Stimulated activated CD8-positive, alpha-beta memory T cell treated with anti-CD3 and anti-CD28 coated beads, Interleukin-15, amount 100 ng/mL, for 1 hour (primary cell): ENCODE results near the gene FCN2.

ENCODE experiments used
- DNase-seq: peaks from one replicate; pipeline ENCODE4 v3.0.0-alpha.2; 2020; ENCODE audit warnings: low read depth

FCN2 gene

DNA sequence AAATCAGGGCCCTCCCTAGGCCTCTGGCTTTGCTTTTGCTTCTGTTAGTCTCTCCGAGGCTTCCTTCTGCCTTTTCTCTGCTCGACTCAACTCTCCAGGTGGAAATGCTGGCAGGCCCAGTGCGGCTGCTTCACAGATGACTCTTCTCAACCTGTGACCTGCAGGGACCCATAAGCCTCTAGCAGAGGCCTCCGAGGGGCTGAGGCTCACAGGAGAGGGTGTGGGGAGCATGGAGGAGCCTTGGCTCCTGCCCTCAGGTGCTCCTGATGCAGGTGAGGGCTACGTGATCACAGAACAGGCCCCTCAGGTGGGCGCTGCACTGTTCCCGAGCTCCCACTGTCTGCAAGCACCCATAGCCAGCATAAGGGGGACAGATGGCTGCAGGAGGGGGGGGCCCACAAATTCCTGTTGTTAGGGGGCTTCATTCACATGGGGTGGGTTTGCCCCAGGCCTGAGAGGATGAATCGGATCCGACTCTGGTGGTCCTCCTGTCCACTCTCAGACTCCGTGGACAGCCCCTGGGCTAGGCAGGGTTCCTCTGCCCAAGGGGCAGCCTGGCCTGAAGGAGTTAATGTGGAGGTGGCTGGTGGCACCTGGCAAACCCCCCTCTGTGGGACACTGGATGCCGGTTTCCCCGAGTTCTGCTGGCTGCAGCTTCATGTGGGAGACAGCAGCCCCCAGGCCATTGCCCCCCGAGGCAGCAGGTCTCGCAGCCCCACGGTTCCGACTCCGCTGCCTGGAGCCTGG is 10.9 kb upstream of the FCN2 start:
- no peak for DNase-seq

DNA sequence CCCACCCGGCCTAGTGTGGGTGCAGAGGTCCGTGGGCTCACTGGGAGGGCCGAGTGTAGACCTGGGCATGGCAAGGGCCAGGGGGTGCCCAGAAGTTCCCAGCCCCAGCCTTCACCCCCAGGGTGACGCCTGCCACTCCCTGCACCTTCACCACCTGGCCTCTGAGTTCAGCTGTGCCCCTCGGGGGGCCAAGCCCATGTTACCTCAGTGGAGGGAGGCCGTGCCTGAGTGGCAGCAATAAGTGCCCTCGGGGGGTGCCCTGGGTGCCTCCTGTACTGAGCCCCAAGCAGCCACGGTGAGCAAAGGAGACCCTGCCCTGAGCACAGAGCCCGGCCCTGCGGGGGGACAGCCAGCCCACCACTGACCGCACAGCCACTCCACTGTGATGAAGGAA is 10.3 kb upstream of the FCN2 start:
- DNase-seq = no peak

DNA sequence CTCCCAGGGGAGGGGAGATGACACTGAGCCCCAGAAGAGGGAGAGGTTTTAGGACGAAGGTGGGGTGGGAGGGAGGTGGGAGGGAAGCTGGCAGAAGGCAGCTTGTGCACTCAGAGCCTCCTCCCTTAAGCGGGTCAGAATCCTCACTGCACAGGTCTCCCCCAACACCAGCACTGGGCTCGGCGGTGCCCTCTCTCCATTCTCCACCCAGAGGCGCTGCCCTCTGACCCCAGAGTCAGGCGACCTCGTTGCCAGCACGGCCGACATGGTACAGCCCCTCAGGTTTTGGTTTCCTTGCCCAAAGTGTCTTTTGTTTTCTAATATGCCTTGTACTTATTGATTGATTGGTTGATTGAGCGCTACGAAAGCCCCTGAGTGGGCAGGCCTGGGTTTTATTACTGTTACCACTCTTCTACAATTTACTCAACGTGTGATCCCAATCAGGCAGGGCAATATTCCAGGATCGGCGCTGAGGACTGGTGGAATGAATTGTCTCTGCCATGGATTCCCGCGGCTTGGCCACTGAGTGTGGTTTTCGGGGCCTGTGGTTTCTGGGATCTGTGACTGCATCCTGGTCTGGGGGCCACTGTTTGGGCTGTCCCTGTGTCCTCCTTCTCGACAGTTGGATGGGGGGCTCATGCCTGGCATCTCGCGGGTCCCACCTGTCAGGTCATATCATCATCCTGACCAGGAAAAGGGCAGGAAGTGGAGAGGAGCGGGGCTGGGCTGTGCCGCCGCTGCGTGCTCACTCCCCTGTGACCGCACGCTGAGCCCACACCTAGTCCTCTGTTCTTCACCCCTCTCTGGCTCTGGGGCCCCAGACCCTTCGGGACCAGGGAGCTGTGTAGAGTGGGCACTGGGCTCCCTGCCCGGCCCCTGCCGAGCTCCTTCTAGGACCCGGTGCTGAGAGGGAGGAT is 9.6 kb upstream of the FCN2 start:
- DNase-seq = no peak

DNA sequence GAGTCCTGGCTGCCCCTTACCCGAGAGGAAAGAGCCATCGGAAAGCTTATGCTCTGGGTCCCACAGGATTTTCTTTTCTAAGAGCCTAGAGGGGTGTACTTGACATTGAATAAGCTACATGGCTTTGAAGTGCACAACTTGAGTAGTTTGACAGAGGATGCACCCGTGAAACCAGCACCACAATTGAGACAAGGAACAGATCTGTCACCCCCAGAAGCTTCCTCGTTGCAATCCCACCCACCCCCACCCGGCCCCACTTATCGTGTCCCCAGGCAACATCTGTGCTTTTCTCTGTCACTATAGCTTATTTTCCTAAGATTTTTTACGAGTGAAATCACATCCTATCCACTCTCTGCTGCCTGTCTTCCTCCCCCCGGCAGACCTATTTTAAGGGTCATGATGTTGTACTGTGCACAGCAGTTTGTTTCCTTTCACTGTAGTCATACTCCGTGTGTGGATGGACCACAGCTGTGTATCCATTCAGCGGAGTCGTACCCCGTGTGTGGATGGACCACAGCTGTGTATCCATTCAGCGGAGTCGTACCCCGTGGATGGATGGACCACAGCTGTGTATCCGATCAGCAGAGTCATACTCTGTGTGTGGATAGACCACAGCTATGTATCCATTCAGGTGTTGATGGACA is 8.8 kb upstream of the FCN2 start:
- DNase-seq = no peak

DNA sequence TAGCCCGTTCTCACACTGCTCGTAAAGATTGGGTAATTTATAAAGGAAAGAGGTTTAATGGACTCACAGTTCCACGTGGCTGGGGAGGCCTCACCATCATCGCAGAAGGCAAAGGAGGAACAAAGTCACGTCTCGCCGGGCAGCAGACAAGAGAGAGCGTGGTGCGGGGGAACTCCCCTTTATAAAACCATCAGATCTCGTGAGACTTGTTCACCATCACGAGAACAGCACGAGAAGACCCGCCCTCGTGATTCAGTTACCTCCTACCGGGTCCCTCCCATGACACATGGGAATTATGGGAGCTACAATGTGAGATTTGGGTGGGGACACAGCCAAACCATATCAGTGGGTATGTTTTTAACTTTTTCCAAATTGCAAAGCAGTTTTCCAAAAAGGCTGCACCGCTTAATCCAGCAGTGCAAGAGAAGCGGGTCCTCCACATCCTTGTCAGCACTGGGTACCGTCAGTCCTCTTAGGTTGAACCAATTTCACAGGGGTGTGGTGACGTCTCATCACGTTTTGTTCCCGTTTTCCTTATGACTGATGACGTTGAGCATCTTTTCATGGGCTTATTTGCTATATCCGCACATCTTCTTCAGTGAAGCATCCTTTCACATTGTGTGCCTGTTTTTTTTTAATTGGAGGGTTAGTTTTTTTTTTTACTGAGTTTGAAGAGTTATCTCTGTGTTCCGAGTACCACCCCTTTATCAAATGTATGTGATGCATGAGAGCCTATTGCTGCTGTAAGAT is 8.0 kb upstream of the FCN2 start:
- DNase-seq = no peak

DNA sequence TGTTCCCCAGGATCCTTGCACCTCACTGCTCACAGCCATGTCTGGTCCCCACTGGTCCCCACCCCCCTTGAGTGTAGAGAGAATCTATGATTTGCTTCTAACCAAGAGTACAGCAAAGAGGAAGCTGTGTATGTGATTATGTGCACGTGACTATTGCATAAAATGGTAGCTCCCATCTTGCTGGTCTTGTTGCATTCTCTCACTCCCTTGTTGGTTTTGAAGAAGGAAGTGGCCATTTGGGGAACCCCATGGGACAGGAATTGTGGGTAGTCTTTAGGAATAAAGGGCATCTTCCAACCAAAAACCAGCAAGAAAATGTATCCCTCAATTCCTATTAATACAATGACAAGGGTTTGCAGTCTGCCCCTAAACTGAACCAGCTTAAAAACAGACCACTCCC is 5.2 kb upstream of the FCN2 start:
- no peak for DNase-seq

DNA sequence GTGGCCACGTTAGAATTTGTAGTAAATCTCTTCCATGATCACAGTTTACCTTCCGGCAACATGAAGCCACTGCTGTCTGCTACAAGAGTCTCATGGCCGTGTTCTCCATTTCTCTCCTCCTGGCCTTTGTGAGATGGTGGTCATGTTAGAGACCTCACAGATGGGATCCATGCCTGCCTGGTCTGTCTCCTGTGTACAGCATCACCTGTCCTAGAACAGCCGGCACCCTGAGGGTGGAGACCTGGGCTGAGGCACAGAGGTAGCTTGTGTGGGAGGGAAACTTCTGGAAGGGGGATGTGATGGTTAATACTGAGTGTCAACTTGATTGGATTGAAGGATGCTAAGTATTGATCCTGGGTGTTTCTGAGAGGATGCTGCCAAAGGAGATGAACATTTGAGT is 3.1 kb upstream of the FCN2 start:
- DNase-seq = no peak

DNA sequence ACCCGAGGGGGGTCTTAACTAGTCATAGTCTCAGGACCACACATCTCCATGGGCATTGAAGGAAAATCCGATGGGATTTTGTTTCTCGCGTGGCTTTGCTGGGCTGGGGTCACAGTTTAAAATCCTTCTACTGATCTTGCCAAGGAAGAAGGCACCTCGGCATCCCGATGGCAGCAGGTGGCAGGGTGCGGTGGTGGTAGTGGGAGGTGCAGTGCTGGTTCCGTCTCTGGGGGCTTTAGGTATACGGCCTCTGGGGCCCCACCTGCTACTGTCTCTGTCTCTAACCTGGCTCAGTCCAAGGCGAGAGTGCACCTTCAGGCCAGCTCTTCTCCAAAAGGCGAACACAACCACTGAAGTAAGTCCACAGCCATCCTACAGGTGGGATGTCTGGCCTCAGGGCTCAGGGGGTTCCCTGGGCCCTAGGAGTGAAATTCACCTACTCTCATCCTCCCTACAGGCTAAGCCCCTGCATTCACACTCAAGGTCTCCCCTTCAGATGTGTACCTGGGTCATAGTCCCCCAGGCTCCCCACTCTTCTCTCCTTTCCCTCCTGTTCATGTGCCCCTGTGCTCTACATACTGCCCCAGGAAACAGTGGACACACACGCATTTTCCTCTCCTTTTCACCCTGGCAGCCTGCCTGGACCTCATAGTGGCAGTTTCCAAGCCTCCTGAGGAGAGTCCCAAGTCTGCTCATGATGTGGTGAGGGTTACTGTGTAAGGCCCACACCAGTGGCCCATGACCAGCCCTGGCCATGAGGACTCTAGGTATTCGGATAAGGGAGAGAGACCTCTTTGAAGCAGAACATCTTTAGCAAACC is 736 bp upstream of the FCN2 start:
- DNase-seq = no peak

DNA sequence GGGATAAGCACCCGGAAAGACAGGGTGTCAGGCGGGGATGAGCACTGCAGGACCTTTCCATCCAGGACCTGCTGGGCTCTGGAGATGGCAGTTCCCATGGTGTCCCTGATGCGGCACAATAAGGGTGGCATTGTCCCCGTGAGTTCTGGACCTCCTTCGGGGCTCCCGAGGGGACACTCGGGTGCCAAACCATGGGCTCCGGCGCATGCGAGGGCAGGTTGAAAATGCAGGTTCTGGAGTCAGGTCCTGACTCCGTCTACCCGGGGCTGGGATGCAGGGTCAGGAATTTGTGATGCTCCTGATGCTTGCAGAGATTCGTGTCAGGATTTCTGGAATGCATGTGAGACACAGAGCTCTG is 682 bp downstream of the FCN2 start:
- no peak for DNase-seq

DNA sequence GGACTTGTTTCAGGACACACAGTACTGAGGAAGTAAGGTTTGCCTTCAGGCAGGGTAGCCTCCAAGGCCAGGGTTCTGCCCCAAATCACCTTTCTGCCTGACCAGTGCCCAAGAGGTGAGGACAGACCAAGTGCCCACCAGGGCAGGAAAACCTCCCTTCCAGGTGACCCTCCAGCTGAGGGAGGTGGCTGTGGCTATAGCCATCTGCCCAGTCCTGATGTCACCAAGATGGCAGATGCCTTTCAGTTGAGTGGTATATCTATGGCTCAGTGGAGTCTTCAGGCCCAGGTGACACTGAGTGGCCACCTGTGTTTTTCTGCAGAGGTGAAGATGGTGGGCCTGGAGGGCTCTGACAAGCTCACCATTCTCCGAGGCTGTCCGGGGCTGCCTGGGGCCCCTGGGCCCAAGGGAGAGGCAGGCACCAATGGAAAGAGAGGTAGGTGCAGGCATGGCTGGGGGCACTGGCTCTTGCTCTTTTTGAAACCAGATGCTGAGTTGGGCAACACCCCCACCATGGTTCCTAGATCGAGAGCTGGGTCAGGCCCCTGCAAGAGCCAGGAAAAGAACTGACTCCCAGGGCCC is 1.7 kb downstream of the FCN2 start:
- DNase-seq = no peak

DNA sequence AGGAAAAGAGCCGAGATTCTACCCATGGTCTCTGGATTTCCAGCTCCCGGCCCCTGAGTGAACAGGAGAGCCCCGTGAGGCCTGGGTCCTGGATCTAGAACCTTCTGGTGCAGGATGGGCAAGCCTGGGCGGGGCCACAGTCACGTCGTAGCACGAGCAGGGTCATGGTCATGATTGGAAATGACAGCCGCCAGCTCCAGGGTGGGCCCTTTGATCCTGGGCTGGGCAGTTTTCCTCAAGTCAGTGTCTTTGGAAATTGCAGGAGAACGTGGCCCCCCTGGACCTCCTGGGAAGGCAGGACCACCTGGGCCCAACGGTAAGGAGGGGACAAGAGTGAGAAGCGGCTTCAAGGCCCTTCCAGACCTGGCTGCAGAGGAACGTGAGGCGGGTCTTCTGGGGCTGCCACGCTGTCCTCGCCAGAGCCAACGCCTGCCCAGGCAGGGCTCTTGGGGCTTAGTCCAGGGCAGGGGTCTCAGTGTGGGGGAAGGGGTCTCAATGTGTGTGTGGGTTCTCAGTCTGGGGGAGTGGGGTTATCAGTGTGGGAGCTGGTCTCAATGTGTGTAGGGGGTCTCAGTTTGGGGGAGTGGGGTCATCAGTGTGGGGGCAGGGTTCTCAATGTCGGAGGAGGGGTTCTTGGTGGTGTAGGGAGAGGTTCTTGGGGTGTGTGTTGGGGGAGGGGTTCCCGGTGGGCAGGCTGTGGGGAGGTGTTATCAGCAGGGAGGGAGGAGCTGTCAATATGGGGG is 2.6 kb downstream of the FCN2 start:
- no peak for DNase-seq

DNA sequence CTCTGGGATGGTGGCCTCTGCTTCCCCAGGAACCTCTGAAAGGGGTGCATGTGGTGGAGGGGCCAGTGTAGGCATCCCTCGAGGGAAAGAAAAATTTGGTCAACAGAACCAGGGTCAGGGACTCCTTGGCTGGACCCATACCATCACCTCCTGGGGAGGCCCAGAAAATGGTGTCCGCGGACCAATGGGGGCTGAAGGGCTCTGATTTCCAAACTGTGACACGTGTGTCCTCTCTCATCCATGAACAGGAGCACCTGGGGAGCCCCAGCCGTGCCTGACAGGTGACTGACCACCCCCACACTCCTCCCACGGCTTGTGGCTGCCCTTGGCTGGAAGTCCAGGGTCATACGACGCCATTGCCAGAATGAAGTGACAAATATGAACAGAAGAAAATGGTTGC is 3.9 kb downstream of the FCN2 start:
- DNase-seq = no peak

DNA sequence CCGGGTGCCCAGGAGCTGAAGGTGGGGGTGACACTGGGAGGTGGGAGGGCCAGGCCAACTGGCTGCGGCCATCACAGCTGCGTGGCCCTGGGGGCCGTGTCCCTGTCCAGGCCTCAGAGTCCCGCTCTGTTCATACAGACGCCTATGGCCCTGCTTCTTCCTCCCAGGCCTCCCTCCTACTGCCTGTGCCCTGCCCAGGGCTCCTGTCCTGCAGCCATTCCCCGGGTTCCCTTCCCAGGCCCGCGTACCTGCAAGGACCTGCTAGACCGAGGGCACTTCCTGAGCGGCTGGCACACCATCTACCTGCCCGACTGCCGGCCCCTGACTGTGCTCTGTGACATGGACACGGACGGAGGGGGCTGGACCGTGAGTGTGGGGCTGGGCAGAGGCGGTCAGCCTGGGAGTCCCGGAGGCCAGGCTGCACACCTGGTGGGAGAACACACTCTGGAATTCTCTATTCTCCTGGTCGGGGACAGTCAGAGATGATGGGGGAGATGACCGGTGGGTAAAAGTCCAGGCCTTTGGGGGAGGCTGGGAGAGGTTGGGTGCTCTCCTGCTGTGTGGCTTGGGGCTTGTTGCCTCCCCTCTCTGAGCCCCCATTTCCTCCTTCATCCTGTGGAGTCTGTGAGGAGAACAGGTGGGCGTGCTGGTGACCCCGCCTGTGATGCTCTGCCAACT is 4.5 kb downstream of the FCN2 start:
- DNase-seq = no peak

DNA sequence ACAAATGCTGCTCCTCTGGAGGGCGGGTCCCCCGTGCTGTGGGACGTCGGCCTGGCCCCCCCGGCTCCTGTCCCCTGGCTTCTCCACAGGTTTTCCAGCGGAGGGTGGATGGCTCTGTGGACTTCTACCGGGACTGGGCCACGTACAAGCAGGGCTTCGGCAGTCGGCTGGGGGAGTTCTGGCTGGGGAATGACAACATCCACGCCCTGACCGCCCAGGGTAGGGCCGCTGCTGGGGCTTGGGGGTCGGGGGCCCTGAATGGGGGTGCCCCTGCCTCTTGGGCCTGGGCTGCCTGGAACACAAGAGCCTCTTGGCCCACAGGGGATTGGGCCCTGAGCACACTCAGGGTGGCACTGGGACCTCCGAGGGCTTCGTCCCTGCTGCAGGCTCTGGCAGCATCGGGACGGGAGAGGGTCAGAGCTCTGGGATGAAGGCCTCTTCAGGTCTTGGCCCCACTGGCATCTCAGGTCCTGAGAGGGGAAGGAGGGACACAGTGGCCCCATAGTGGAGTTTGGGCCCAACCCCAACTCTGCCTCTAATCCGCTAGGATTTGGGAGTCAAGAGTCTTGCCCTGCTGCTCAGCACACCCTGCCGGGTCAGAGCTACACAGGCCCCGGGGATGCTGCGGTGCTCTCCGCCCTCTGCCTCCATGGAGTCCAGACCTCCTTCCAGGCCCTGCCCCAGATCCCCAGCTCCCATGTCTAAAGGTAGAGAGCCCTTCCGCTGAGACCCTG is 5.2 kb downstream of the FCN2 start:
- DNase-seq = no peak

DNA sequence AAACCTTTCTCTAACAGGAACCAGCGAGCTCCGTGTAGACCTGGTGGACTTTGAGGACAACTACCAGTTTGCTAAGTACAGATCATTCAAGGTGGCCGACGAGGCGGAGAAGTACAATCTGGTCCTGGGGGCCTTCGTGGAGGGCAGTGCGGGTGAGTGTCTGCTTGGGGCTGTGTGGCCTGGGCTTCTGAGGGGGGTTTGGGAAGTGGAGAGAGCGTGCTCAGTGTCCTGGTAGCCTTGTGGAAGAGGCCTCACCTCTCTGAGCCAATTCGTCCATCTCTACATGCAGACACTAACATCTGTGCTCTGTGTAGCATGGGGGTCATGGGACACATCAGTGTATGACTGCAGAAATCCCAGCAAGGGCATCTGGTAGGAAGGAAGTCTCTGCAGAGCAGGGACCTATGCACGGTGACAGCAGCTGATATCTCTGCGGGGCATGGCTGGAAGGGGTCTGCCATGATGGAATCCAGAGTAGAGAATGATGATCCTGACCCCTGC is 5.9 kb downstream of the FCN2 start:
- DNase-seq = no peak

DNA sequence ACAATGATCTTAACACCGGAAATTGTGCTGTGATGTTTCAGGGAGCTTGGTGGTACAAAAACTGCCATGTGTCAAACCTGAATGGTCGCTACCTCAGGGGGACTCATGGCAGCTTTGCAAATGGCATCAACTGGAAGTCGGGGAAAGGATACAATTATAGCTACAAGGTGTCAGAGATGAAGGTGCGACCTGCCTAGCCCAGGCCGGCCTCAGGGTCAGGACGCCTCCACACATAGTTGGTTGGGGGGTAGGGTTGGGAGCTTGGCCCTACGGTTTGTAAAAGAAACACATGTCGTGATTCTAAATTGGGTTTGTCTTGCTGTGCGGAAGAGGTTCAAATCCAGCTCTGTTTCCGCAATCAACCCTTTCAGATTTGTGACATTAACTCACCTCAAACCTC is 6.6 kb downstream of the FCN2 start:
- DNase-seq = no peak

DNA sequence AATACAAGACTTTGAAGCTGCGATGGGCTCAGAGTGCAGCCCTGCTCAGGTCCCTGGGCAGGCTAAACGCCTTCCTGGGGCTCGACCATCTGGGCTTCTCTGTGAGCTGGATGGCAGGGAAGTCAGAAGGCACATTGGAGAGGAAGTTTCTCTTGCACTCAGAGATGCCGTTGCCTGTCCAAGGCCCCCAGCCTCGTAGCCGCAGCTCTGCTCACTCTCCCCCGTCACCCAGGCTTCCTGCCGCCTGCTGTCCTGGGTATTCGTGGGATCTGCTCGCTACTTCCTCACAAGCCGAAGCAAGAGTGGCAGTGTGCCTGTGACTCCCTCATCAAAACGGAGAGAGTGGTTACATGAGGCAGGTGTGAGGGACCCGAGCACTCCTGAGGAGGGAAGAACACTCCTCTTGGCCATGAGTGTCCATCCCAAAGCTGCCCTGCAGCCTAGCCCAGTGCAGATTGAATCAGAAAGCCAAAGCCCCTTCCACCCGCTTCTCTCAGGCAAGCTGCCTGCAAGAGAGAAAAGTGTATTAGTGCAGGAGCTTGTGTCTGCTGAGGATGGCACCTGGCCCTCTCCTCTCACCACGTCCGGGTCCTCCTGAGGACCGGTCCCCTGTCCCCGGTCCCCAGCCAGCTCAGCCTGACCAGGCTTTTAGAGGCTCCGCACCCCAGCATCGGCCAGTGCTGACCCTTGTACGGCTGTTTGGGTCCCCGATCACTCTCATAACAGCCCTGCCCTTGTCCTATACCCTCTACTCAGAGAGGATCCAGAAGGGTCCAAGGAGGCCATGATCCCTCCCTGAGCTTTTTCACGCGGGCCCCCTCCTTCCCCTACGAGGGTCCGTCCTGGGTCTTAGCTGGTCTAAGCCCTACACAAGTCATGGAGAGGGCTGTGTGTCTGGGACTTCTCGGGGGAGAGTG is 7.3 kb downstream of the FCN2 start:
- DNase-seq = no peak
